CD4-positive, alpha-beta T cell treated with Interferon alpha-2 for 1 hour (primary cell): ENCODE results near the gene SP3.

Experiments used
- DNase-seq, 2 donors: peaks; one replicate each; pipeline ENCODE4 v3.0.0-alpha.2; 2020 to 2022

SP3 gene

DNA sequence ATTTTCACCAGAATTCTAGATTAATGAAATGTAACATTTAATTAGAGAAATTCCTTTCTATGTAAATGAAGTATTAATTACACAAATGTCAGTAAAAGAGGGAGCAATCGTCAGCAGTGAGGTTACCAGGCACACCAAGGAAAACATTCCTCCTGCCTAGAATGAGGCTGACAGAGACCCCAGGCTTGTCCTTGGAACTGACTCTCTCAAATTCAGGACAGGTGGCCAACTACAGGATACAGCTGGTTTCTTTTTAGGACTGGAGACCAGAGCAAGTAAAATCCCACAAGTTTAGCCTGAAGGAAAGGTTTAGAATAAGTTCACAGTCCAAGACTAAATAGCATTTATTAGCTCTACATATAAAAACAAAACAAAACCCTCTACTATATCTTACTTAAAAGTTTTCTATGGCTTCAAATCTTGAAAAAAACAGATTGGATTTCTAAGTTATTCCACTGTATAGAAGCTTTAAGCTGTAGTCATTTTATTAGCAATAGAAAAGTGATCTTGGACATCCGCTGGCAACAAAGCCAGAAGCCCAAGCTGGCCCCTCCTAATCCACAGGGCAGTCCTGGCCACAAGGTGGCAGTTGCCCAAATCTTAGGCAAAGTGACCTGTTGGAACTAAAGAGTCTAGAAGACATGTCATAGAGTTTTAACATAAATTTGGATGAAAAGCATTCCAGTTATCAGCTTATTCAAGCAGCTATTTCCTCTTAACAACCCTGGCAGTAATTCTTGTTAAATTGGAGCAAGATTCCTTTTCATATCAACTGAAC is 81.0 kb downstream of the SP3 start:
- DNase-seq = peak; percentile 42 to 53

DNA sequence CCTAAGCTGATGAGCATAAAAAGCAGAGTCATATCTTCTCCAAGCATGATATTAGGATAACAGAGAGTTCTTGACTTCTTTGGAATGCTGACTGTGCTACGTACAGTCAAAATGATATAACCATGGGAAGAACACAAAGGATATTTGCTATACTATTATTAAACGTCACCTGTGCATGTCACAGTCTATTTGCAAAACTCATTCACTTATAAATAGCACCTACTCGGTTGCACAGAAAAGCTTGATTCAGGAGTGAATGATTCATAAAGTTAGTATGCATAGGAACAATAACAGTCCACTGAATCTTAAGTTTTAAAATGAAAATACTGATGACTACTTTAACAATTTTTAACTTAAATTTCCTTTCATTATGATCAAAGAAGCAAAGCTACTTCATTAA is 83.3 kb downstream of the SP3 start:
- DNase-seq = no peak

DNA sequence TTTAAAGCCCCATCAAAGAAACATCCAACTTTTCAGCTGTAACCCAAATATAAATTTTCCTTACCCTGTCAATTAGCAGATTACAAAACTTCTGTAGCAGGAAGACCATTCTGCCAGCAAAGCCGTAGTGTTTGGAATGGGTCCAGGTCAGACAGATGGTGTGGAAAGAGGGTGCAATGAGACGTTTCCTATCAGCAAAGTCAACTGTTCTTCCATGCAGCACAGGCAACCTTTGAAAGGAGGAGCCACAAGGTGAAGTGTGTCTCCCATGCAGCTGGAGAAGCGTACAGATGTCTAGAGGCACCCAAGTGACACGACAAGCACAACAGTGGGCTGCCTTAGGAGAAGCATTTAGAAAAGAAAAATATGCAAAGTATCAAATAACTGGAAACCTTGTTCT is 83.7 kb downstream of the SP3 start:
- no peak for DNase-seq

DNA sequence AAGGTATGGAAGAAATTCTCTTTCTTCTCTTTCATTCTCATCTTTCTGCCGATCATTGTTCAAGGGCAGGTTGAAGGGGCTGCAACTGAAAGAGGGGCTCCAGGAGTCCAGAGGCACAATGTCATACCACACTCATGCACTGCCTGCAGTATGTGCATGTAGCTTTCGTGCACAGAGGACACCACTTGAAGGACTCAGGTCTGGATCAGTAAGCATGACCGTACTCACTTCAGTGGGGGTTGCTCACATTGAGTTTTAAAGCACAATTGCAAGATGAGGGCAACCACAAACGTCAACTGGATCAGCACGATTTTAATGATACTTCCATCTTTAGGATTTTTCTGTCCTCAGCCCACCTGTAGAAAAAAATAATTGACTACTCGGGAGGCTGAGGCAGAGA is 84.6 kb downstream of the SP3 start:
- no peak for DNase-seq

DNA sequence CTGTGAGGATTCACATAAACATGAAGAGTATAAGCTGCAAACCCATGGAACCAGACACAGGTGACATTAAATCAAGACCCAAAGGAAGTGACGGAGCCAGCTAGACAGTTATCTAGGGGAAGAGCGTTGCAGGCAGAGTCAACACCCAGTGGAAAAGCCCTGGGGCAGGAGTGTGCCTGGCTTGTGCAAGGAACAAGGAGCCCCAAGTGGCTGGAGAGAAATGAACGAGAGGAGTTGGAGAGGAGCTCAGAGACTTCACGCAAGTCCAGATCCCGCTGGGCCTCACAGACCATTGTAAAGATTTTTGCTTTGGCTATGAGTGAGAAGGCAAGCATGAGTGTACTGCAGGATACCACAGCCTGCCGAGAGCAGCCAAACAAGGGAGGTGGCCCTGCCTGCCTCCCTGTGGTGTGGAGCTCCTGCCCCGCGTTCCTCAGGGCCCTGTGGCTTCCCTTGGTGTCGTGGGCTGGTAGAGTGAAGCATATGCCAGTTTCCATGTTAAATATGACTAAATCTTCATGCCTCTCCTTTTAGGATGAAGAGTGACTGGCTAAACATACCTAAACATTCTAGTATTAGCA is 88.2 kb downstream of the SP3 start:
- DNase-seq = no peak

DNA sequence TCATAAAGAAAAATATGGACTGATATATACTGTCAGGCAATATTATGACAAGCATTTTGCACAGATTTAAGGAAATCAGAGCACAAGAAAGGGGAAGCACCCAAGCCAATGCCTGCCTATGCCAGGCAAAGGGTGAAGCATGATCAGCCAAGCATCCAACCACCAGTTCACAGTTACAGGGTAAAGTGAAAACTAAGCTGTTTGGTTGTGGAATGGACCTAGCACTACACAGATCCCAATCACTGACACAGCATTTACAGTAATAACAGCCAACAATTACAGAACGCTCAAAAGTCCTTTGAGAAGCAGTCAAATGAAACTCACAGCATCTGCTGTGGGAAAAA is 90.3 kb downstream of the SP3 start:
- peak in 1 of 2 donors; percentile 42 for DNase-seq

DNA sequence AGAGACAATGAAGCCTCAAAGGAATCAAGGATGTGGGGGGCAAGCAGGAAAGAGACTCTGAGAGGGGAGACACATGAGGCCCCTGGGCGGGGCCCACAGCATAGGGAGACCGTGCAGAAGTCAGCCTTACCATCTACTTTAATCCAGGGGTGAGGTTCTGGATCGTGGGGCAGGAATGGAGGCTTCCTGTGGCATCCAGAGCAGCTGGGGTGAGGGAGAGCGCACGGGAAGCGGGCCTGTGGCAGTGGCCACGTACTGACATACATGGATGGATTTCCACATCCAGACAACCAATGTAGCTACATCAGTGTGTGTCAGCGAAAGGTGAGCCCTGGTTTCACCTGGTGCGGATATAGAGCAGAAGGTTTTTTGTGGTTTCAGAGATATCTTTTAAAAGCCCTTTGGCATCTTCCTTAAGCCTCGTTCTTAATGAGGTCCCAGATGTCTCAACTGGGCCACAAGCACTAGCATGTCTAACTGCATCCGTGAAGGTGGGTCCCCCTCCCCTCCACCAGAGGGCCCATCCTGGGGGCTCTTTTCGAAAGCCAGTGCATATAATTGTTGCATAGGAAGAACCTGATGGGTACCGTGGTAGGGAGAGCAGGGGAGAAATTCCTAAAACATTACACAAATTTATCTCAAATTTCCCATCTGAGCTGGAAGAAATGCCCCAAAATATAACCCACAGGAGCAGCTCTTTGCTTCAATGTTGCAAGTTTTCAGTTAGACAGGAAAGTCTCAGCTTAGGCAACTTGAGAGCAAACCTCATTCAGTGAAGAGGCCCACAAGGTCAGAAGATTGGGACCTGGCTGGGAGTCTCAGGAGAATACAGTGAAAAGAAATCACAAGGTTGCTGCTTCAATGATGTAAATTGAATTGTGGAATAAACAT is 90.9 kb downstream of the SP3 start:
- no peak for DNase-seq

DNA sequence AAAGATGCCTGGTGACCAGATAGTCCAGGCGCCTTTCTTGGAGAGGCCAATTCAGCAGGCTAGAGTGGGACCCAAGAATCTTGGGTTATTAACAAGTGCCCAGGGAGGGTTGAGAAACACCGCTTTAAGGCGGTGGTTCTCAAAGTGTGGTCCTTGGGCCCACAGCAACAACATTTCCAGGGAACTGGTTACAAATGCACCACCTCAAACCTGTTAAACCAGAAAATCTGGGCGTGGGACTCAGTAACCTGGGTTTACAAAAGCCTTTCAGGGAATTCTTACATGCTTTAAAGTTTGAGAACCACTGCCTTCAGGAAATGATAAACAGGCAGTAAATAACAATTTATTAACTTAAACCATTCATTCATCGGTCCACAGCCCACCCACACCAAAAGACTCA is 92.5 kb downstream of the SP3 start:
- DNase-seq = no peak

DNA sequence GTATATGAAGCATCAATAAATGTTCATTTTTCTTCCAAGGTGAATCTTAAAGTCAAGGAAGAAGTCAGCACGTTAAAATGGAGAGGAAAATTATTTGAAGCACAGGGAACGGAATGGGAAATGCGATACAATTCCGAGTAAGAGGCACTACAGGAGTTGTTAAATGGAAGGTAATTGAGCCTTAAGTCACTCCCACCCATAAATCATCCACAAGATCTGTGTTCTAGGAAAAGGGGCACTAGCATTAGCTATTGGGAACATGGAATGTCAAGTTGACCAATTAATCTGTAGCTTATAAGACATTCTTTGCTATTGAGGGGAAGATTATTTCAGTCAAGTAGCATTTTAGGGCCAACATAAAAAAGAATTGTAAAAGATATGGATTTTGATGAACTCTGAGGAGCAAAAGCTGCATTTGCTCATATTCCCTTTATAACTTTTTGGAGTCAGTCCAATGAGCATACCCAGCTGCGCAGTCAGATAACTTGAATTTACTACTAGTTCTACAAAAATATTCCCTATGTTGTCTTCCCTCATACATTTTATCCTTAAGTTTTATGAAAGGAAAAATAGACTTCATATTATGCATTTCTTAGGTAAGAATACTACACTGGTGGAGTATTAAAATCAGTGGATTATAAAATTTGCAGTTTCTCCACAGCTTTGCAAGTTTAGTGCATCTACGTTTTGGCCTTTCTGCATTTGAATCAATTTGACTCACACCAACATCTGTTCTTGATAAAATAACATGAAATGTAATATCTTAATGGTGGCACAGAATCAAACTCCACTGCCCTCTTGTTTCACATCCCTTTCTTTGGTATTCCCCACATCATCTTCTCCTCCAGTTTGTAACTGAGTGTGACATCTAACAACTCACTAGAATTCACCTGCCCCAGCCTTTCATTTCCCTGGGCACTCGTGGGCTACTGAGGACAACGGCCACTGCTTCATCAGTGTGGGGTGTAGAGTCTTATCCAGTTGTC is 95.6 kb downstream of the SP3 start:
- no peak for DNase-seq

DNA sequence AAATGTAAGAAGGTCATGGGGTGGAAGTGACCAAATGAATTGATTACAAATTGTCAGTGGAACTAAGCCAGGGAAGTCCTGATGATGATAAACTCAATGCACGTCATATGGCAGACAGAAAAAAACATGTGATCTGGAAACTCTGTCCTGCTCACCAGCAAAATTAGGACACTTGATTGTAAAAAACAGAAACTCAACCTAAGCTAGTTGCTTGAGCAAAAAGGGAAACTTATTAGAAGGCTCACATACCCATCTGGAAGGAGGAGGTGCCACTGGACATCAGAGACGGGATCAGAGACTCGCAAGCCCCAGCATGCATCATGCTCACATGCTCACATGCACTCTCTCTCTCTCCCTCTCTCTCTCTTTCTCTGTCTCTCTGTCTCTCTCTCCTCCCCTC is 96.8 kb downstream of the SP3 start:
- no peak for DNase-seq

DNA sequence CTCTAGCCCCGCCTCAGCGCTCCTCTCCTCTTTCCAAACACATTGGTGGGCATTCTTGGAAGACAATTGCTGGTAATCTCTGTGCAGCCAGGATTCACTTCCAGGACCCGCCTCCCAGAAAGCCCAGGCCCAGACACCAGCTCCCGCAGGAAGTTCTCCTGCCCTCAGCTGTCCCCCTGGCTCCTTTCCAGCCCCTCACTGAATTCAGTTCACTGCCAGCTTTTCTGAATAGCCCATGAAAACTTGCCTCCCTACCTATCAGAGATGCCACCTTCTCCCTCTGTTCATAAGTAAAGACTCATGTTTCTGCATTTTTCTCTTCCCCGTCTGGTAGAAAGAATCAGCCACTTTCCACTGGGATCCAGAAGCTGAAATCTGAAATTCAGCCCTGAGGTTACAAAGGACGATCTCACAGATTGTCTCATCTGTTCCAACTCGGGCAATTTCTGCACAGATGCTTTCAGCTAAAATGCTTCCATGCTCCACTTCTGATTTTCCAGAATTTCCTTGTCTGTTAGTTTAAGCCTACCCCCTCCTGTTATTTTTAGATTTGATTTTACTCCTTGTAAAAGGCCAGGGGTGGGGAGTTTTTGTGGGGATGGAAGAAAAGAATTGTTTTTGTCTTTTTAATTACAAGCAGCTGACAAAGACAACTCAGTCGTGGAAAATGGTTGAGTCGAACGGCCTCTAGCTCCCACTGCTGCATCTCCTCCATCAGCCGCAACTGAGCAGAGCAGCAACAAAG is 98.1 kb downstream of the SP3 start:
- DNase-seq = no peak

DNA sequence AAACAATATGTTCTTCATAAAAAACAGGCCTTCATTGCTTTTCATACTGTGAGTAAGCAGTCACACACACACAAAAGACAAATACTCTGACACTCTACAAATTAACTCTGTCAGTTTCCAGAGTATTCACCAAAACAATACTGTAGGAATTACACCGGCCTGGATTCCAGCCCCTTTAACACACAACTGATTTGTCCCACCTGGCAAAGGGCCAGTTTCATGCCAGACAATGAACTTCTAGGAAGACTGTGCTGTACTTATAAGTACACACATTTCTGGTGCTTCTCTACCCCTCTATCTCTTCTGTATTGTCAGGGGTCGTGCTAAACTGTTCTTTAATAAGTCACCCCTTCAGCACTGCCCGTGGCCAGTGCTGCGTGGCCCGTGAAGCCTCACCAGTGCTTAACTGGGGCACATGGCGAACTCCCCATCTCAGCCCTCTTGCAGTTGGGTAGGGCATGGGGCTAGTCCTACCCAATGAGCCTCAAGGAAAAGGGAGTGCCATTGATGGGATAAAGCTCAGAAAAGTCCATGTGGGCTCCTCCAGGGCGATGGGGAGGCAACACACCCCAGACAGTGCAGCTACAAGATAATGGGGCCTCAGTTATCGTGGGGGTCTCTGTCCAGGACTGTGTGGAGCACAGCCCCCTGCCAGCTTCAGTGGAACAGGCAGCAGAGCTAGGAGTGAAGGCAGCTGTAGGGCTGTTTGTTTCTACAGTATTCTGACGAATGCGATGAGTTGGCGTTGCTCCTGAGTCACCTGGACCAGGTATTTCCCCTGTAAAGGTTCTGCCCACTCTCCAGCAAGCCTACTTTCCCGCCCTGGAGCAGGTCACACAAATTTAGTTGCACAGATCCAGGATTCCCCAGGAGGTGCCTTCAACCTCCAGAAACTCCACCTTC is 99.0 kb downstream of the SP3 start:
- no peak for DNase-seq

DNA sequence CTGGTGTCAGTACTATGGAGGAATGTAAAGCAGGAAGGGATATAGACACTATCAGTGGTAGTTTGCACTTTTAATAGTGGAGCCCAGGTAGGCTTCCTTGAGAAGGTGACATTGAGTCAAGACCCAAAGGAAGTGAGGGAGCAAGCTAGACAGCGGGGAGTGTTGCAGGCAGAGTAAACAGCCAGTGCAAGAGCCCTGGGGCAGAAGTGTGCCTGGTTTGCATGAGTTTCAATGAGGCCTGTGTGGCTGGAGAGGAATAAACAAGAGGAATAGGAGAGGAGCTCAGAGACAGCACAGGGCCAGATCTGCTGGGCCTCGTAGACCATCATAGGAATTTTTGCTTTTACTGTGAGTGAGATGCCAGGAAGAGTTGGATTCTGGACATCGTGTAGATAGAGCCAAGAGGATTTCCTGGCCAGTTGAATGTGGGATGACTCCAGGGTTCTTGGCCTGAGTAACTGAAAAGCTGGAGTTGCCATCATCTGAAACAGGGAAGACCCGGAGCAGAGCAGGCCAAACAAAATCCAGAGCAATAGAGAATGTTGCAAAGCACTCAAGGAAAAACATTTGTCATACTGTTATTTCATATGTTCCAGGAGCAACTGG is 102.5 kb downstream of the SP3 start:
- no peak for DNase-seq

DNA sequence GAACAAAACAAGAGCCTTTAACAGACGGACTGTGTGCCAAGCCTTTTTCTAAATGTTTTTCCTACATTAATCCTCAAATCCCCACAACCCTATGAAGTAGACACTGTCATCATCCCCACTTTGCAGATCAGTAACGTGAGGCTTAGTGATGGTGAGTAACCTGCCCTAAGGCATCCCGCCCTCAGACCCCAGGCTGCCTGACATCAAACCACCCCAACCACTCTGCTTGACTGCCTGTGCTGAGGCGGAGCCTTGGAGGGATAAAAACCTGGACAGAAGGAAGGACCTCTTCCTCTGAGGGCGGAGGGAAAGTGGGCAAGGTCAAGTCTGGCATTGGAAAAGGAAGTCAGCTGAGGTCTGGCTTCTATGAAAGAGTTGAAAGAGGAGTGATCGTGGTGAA is 104.6 kb downstream of the SP3 start:
- DNase-seq = no peak

DNA sequence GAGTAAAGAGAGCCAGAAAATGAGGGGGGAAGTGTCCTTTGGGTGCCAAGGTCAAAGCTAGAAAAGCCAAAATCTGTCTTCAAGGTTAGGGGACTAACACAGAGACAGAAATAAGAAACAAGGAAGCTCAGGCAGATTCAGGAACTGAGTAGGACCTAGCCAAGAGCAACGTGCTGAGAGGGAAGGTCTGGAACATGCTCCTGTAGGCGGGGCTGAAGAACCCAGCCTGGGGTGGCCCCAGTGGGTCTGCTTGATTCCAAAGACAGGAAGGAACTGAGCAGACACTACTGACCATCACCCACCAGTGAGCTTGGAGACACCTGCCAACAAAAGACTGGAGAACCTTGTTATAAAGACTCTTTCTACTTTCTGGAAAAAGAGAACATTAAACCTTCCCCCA is 105.1 kb downstream of the SP3 start:
- DNase-seq = no peak

DNA sequence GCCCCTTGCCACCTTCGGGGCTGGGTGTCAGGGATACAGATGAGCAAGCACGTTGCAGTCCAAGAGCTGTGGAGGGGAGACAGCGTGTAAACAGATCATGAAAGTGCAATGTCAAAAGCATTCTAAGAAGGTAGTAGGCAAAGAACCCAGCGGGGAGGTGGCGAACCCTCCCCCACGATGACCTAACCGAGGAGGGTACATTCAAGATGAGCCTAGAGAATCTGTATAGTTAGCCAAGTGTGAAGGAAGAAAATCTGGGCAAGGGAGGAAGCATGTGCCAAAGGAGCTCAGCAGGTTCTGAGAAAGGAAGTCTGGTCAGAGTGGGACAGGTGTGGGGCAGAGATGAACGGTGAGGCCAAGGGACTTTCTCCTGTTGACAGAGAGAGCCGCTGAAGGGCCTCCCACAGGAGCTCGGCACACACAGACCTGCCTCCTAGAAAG is 106.9 kb downstream of the SP3 start:
- DNase-seq = no peak
